MM.1S (cell line): ENCODE data around the gene ERCC6L2.

Experiments used
- EZH2 ChIP-seq: fragments of 300-600 bp; sonication (generic); optimal IDR thresholded peaks from 2 replicates; pipeline ENCODE3; 2017; ENCODE audit warnings: low read depth, mild to moderate bottlenecking, antibody characterized with exemption, low read length, mixed read lengths
- TF ChIP-seq, protein P1 (sequence below): fragments of 300-600 bp; sonication (generic); IDR thresholded peaks from 2 replicates; pipeline ENCODE4 v1.5.1; 2016; ENCODE audit warnings: antibody characterized with exemption, low read length, mixed read lengths

DNA sequence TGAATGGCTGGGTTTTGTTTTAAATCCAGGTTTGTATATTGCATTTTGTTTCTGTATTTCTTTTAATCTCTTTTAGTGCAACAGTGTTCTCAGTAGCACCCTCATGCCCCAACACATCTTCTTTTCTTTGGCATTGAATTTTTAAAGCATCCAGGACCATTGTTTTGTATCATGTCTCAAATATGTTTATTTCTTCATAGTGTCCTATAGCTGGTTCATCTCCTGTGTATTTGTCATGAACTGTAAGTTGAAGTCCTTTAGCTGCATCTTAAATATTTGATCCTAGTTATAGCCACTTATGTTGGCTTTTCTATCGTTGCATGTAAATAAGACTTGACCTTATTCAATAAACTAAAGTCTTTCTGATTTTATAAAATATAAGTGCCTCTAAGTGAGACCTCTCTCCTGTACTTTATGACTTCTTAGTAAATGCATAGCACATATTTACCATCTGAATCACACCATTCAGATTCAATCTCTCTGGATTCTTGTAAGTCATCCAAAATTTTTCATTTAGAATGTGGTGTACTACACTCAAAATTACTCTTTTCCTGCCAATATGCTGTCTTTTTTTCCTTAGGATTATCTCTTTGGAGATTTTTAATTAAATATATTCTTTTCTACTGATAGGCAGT, 21.0 kb upstream of the ERCC6L2 start:
- TF ChIP-seq EZH2, result no peak
- TF ChIP-seq, protein P1, sequence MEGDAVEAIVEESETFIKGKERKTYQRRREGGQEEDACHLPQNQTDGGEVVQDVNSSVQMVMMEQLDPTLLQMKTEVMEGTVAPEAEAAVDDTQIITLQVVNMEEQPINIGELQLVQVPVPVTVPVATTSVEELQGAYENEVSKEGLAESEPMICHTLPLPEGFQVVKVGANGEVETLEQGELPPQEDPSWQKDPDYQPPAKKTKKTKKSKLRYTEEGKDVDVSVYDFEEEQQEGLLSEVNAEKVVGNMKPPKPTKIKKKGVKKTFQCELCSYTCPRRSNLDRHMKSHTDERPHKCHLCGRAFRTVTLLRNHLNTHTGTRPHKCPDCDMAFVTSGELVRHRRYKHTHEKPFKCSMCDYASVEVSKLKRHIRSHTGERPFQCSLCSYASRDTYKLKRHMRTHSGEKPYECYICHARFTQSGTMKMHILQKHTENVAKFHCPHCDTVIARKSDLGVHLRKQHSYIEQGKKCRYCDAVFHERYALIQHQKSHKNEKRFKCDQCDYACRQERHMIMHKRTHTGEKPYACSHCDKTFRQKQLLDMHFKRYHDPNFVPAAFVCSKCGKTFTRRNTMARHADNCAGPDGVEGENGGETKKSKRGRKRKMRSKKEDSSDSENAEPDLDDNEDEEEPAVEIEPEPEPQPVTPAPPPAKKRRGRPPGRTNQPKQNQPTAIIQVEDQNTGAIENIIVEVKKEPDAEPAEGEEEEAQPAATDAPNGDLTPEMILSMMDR, result no peak
